T follicular helper cell (primary cell): ENCODE measurements around the gene MRPL44.

Experiments used
- DNase-seq: peaks from one replicate; pipeline ENCODE4 v3.0.0-alpha.2; 2020; ENCODE audit warnings: low read depth
- total RNA-seq, 2 experiments: gene quantifications; one replicate each; lab custom pipeline; 2026; lab: John Stamatoyannopoulos, UW

MRPL44 gene
- total RNA-seq: 42.5 to 61.2 reads per million in 2 experiments

DNA sequence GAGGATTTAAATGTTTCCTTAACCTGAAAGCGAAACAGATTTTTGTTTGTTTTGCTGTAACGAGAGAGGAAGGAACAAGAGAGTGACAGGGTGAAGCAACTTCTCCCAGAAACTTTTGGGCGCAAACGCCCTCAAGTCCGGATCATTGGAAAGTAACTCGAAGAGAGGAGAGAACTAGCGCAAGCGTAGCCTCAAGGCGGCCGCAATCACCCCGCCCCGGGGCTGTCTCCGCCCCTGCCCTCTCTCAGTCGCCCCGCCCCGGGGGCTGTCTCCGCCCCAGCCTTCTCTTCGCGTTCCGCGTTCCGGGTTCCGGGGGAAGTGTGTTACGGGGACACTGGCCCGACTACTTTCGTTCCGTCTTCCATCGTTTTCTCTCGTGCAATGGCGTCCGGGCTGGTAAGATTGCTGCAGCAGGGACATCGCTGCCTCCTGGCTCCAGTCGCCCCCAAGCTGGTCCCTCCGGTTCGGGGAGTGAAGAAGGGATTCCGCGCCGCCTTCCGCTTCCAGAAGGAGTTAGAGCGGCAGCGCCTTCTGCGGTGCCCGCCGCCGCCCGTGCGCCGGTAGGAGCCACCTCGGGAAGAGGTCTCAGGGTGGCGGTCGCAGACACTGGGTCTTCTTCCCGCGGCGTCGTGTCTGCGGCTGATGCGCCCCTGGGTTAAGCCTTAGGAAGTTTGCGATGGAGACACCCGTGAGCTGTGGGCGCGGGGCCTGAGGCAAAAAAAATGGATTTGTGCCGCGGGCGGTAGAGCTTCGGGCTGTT lies at the start of gene MRPL44:
TSS of gene MRPL44 (plus strand) at position 372 of the 760 bp plus-strand sequence. CDS start at position 382, 10 bp downstream.
- peak; percentile 93 for DNase-seq

DNA sequence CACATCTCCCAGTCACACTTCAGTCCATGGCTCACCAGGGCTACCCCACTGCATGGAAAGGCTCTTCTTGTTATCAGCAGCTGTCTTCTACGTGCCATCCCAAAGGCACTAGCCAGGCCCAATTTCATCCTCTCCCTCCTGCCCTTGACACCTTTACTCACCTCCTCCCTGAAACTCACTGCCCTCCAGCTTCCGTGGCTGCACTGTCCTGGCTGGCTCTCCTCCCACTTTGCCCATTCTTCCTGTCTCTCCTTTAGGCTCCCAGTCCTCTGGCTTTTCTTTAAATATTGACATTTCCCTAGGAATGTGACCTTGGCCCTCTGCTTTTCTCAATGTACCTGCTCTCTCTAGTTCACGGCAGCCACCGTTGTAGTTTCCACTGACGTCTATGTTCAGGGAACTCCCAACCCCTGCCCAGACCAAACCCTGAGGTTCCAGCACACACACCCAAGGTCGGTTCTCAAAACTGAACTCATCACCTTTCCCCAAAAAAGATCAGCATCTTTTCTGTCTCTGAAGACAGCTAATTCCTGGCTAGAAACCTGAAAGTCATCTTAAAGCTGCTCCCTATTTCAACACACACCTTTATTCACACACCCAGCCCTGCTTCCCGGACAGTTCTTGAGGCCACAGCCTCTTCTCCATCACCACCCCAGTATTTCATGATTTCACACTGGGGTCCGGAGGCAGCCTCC lies 48.8 kb upstream of the MRPL44 start:
- DNase-seq: no peak

DNA sequence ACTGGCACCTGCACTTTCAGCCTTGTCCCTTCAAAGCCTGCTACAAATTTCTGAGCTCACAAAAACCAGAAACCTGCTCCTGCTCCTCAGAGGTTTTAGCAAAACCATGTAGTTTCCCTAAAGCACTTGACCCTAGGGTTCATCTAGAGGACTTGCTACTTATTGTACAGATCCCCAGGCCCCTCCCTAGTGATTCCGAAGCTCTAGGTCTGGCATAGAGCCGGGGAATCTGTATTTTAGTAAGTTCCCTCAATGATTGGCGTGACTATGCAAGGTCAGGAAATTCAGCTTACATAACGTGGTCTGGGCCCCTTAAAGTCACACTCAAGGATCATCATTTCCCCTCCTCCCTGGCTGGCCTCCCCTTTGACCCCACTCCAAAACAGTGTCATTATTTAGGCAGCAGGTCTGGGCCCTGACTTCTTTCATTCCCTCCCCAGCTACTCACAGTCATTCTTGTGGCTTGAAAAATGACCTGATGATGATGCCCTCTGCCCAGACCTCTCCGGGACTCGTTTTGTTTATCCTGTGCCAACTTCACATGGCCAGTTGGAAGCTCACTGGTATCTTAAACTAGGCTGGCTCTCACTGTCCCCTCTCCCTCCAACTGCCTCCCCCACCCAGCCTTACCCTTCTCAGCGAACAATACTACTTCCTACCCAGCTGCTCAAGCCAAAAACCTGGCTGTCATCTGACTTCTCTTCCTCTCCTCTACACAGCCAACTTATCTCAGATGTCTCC lies 48.1 kb upstream of the MRPL44 start:
- DNase-seq: no peak

DNA sequence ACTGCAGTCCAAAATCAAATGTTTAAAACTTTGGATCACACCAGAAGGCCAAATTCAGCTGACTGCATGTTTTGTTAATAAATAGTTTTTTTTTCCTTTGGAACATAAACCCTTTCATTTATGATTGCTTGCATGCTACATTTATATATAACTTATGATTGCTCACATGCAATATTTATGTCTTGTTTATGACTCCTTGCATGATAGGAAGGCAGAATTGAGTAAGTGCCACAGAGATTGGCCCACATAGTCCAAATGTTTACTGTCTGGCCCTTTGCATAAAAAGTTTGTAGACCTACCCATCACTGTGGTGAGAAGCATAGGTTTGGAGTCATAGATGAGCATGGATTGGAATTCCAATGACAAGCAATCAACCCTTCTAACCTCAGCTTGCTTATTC lies 42.9 kb upstream of the MRPL44 start:
- no peak for DNase-seq

DNA sequence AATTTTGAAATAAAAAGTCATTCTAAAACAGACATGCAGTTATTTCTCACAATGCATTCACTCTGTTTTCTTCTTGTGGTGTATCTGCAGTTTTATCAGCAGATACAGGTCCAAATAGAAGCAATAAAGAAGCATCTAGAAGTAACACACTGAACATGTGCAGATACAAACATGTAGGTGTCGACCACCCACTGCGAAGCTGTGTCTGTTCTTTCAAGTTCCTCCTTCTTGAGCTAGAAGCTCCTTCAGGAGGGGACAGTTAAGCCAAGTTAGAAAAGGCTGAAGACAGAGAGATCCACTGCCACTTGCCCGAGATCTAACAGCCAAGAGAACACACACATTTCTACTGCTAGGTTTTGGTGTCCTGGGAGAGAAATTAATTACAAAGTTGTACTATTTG lies 42.2 kb upstream of the MRPL44 start:
- no peak for DNase-seq

DNA sequence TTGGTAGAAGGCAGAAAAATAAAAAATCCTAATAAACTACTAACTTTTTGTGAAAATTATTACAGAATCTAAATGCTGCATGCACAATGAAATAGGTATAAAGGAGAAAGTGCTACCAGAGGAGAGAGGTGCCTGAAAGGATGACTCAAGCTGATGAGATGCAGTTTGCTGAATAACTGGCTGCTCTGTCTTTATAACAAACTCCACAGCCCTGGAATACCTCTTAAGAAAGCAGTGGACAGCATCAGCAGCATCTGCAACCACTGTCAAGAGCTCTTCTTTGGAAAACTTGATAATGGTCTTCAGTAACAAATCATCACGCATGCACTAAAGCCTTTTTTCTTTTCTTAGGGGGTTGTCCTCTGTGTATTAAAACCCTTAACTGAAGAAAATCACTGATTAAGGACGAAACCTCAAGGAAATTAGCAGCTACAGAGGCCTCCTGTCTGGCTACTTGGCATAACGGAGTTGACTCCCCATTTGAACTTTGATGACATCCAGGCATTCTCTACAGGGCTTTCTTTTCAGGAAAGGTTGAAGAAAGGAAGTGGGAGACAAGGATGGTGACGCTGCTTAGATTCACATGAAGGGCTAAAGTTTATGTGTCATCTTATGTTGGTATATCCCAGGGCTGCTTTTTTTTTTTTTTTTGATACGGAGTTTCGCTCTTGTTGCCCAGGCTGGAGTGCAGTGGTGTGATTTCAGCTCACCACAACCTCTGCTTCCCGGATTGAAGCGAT lies 40.9 kb upstream of the MRPL44 start:
- no peak for DNase-seq

DNA sequence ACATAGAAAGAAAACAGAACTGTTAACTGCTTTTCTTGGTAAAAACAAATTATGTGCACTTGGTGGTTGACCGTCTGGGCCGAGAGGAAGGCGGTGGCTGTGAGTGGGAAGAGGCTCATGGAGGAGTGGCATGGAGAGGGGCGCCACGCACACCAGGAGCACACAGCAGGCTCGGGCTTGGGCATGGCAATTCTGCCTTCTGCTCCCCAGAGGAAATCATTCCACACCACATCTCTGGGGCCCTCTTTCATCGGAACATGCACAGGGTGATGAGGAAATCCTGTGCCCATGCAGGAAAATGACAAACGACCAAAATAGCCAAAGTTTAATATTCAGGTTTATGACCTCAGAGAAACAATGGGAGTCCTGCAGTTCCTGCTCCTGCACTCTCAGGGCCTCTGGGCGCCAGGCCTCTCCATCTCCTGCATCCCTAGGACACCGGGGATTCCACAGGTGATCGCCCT lies 38.6 kb upstream of the MRPL44 start:
- no peak for DNase-seq

DNA sequence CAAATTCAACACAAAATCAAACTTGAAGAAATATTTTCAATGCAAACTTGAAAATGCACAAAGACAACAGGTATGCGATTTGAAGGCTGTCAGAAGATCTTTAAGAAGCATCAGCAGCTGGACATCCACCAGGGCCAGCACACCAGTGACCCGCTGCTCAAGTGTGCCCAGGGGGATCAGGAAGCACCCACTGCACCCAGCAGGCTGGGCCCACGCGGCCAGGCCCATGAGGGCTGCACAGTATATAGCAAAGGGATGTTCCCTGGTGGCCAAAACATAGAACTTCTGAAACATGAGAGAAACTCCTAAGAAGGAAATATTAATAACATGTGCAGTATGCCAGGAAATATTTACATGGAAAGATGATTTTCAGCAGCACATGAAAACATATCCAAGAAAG lies 37.2 kb upstream of the MRPL44 start:
- no peak for DNase-seq

DNA sequence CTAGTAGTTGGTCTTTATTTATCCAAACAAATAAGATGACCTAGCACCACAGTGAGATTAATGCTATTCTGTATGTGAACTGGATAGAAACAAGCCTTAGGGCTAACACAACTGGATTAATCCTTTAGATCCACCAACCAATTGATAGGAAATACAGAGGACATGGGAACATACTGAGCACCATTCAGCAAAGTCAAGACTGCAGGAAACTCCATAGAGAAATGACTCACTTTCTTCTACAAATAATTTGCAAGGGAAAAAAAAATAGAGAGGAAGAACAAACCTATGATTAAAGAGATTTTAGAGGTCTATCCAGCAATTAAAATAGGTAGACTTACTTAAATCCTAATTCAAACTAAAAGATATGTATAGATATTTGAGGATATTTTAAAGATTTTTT lies 36.1 kb upstream of the MRPL44 start:
- DNase-seq: no peak

DNA sequence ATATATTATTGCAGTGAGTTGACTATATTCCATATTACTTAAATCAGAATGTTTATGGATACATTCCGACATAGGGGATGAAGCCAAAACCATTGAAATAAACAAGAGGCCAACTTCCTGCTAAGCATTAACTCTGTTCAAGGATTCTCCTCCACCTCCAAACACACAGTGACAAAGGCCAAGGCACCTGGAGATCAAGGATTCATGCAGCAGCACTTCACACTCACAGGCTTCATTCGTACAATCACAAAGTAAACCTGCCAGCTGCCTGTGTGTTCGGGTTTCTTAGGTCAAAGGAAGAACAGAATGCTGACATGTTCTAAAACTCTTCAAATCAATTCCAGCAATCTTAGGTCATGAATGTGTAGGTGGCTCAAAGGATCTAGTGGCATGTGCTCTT lies 35.0 kb upstream of the MRPL44 start:
- DNase-seq: no peak

DNA sequence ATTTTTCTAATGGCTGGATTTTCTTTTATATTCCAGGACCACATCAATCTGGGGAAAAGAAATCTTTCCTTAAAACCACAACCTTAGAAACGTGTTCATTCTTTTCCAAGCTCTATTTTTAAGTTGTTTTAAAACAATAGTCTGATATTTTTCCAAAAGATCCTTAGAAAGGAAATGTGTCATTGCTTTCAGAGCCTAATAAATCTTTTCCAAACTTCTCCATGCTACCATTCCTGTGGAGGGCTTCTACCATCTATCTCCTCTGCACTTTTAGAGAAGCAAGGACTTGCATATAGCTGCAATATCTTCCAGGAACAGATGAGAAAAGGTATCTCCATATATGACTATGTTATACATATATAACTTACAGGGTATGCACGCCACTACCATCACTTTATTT lies 33.3 kb upstream of the MRPL44 start:
- no peak for DNase-seq

DNA sequence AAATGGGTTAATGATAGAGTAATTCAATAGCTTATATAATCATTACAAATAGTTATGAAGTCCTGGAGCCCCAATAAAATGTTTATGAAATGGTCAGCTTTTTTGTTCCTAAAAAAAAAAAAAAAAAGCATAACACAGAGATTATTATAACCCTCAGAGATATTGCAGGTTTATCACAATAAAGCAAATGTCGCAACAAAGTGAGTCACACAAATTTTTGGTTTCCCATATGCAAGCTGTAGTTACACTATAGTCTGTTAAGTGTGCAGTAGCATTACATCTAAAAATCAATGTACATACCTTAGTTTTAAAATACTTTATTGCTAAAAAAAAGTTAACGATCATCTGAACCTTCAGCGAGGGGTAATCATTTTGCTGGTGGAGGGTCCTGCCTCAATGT lies 32.2 kb upstream of the MRPL44 start:
- no peak for DNase-seq

DNA sequence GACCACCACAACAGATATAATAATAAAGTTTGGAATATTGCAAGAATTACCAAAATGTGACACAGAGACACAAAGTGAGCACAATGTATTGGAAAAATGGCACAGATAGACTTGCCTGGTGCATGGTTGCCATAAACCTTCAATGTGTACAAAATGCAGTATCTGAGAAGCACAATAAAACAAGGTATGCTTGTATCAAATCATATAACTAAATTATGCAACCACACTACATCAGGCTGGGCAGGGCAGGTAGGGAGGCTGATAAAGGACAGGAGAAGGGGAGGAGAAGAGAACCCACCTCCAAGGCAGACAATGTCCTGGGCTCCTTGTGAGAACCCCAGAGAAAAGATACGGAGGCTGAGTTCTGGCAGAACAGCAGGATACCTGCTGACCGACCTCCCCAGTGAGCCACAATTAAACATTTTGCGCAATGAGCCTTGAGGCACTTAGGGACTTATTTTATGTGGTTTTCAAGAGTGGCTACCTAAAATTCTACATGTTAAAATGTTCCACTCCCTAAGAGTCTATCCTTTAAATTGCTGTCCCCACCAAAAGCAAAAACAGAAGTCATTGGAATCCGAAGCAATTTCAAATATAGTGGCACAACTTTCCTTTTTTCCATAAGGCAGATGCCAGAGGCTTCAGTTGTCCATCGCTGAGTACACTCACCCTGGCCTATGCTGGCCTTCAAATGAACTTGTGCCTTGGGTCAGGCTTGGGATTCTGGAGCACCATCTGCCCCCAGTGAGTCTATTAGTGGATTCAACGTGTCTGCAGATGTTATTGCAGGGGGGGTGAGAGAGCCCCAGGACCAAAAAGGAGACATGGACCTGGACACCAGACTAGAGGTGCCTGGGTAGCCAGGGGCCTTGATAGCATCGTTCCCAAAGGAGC lies 28.9 kb upstream of the MRPL44 start:
- DNase-seq: no peak

DNA sequence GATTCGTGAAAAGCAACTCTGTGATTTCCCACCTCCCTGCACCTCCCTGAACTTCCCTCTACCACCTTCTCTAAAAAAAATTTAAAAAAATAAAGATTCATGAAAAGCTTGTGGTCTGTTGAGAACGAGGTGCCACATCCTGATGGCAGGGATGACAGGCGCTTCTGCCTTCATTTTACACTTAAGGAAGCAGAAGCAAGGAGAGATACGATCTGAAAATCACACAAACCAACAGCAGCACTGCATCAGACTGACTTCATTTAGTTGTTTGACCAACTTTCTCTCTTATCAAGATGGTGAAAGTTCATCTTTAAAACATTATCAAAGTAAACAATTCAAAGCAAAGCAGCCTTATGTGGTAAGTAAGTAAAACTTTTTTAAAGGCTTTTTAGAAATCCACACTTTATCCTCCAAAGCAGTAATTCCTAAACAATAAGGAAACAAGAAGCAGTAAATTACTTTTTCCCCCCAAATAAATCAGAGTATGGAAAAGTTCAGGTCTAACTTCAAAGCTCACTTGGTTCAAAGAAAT lies 27.6 kb upstream of the MRPL44 start:
- no peak for DNase-seq

DNA sequence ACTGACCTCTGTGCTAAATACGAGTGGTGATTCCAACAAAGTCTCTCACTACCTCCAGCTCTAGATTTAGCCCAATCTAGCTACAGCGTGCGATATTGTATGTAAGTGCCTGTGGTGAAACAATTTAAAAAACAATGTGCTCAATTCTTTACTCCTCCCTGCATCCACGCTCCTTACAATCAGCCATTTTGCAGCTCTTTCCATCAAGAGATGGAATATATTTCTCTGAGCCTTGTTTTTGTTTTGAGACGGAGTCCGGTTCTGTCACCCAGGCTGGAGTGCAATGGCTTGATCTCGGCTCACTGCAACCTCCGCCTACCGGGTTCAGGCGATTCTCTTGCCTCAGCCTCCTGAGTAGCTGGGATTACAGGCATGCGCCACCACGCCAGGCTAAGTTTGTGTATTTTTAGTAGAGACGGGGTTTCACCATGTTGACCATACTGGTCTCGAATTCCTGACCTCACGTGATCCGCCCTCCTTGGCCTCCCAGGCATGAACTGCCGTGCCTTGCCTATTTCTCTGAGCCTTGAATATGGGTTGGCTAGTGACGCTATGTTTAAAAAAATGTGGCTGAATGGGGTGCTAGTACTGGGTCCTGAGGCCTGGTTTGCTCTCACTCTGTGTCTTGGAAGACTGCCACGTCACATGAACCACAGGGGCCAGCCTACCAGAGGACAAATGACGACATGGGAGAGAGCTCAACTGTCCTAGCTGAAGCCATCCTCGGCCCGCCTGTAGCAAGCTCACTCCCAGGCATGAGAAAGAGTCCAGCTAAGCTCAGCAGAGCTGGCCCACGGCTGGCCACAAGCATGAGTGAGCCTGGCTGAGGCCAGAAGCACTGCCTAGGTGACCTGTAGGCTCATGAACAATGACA lies 26.9 kb upstream of the MRPL44 start:
- DNase-seq: no peak

DNA sequence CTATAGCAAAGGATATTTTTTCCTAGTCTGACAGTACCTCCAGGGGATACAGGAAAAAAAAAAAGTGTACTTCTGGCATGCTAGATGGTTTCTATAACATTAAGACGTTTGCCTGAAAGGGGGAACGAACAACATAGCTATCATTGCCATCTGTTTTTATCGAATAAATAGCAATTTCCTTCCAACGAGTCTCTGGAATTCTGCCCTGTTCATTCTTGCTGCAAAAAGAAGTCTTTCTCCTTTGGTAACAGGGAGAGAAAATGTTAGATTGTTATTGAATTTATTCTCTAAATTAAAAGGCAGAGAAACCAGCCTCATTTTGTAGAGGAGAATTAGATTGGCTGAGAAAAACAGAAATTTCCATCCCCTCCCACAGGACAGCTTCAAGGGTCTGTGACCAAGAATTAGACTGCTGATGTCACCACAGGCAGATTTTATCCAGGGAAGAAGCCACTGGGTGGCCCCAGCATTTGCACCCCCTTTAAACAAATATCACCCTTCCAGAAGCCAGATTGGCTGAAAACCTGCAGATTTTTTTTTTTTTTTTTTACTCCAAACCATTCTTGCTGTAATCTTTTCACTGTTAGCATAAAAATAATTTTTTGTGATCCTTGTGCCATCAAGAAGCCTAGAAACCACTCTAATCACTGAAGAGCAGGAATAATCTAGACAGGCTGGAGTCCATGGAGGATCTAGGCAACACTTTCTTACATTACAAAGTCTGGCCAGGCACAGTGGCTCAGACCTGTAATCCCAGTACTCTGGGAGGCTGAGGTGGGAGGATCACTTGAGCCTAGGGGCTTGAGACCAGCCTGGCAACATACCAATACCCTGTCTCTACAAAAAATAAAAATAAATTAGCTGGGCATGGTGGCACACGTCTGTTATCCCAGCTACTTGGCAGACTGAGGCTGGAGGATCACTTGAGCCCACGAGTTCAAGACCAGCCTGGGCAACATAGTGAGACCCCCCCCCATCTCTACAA lies 24.2 kb upstream of the MRPL44 start:
- DNase-seq: no peak

DNA sequence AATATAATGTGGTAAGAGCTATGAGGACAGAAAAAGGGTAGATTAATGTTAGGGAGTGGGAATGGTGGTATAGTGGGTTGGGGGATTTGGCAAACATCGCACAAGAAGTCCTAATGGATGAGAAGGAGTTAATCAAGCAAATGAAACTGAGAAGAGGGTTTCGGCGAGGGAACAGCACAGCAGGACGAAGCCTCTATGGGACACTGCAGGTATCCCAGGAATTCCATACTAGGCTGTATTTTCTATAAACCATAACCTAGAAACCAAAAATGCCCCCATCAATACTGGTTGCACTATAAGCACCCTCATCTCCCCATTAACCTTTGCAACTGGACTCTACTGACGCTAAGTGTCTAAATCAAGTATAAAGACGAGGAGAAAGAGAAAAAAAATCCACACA lies 22.4 kb upstream of the MRPL44 start:
- DNase-seq: no peak

DNA sequence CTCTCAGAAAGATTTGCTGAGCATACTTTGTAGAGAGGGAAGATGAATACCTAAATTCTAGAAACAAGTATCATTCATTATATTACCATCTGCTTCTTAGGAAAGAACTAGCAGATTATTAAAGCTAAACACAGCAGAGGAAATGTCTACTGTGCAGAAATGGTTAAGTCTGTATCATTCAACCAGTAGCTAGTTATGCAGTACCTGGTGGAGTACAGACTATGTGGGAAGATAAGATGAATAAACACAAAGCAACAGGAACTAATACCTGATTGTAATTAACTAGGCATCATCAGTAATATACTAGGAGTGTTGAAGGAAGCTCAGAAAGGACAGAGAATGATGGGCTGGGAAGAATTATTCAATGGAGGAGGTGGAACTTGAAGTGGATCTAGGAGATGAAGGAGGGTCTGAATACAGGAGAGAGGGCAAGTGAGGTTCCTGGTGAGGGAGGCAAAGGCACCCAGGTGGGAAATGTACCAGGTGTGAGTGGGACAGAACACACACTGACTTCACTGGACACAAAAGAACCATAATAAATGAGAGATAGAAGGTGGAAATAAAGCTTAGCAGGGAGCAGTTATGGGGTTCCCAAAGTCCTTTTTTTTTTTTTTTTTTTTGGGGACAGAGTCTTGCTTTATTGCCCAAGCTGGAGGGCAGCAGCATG lies 21.7 kb upstream of the MRPL44 start:
- DNase-seq: no peak
